Stimulated activated CD4-positive, alpha-beta T cell treated with anti-CD3 and anti-CD28 coated beads, TNF-alpha, amount 100 ng/mL, for 1 hour (primary cell): ENCODE measurements around the gene SIK3.

Experiments
- DNase-seq, 3 donors: peaks; one replicate each; pipeline ENCODE4 v3.0.0-alpha.2; 2020; ENCODE audit warnings: low read depth in 3 of 3, low spot score in 1 of 3

SIK3 gene

GRCh38 chr11:117080370-117080769 lies 17.9 kb downstream of the SIK3 start:
- DNase-seq, result no peak

- DNase-seq, result no peak
Observed at GRCh38 chr11:117076941-117077691, 21.1 kb downstream of the SIK3 start.

GRCh38 chr11:117075186-117075585 lies 23.0 kb downstream of the SIK3 start:
- no peak for DNase-seq

- no peak for DNase-seq
Observed at GRCh38 chr11:117074119-117074518, 24.1 kb downstream of the SIK3 start.

GRCh38 chr11:117073539-117073938 lies 24.7 kb downstream of the SIK3 start:
- no peak for DNase-seq

- no peak for DNase-seq
Observed at GRCh38 chr11:117072517-117073461, 25.4 kb downstream of the SIK3 start.

- DNase-seq, result no peak
Observed at GRCh38 chr11:117071344-117071787, 26.9 kb downstream of the SIK3 start.

- DNase-seq, result no peak
Observed at GRCh38 chr11:117070016-117070415, 28.2 kb downstream of the SIK3 start.

- no peak for DNase-seq
Observed at GRCh38 chr11:117068303-117068860, 29.8 kb downstream of the SIK3 start.

- no peak for DNase-seq
Observed at GRCh38 chr11:117066959-117067358, 31.3 kb downstream of the SIK3 start.

- no peak for DNase-seq
Observed at GRCh38 chr11:117064275-117064674, 34.0 kb downstream of the SIK3 start.

- DNase-seq, result no peak
Observed at GRCh38 chr11:117062498-117062897, 35.7 kb downstream of the SIK3 start.

- no peak for DNase-seq
Observed at GRCh38 chr11:117061256-117061655, 37.0 kb downstream of the SIK3 start.

GRCh38 chr11:117059611-117060148 lies 38.5 kb downstream of the SIK3 start:
- no peak for DNase-seq

GRCh38 chr11:117058761-117059261 lies 39.4 kb downstream of the SIK3 start:
- no peak for DNase-seq

- DNase-seq, result no peak
Observed at GRCh38 chr11:117057727-117058126, 40.5 kb downstream of the SIK3 start.

- no peak for DNase-seq
Observed at GRCh38 chr11:117057317-117057716, 40.9 kb downstream of the SIK3 start.

GRCh38 chr11:117055469-117055868 lies 42.8 kb downstream of the SIK3 start:
- no peak for DNase-seq

- DNase-seq, result no peak
Observed at GRCh38 chr11:117054382-117054781, 43.8 kb downstream of the SIK3 start.

- DNase-seq, result no peak
Observed at GRCh38 chr11:117052196-117053149, 45.8 kb downstream of the SIK3 start.
